ENCODE measurements around the gene TSHZ1.

TSHZ1 gene

GRCh38 chr18:75208155-75208835, 2.3 kb upstream of the TSHZ1 start:
- peak; percentile 42 for DNase-seq

GRCh38 chr18:75208836-75209128, 1.8 kb upstream of the TSHZ1 start:
- no peak for DNase-seq

DNA sequence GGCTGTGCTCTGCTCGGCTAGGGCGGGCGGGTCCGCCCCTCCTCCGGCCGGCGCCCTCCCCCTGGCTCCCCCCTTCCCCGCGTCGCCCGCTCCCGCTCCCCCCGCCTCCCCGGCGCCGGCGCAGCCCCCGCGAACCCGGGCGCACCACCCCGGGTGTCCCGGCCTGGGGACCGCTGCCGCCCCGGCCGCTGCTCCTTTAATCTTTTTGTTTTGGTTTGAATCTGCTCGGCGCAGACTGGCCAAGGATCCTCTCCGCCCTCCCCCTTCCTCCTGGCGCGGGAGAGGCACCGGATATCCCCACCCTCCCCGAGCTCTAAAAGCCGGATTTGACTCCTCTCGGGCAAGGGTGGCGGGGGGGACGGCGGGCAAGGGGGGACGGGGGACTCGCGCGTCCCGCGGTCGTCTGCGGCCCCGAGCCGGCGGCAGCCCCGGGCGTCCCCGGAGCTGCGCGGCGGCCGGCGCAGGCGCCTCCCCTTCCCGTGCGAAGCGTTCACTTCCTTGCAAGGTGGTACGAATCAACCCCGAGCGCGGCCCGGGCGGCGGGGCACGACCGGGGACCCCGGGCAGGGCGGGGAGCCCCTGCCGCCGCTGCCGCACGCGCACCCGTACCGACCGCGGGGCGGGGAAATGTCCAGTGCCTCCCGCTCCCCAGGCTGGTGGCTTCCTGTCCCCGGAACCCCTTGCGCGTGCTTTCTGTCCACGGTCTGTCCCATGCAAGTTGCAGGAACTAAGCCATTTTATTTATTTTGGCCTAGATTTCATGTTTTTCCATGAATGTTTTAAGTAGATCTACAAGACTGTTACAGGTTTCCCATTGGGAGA, 1.3 kb upstream of the TSHZ1 start, which contains the start of gene PTGR3:
Gene PTGR3, minus strand, starts transcription at position 11 of the 822 bp plus-strand sequence. CDS start 81 bp downstream, outside the sequence.
- peak; percentile 86 for DNase-seq

DNA sequence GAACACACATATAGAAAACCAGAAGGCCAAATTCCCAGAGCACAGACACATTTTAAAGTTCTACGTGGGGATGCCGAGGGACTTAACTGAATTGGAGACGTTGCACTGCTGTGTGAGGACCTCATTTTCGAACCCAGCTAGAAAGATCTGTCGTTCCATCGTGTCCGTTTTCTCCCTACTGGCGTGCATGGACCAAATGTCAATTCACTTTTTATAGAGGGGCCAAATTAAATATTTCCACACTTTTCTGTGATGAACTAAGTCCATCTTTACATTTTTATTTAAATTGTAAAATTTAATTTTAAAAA, 692 bp upstream of the TSHZ1 start:
- no peak for DNase-seq

DNA sequence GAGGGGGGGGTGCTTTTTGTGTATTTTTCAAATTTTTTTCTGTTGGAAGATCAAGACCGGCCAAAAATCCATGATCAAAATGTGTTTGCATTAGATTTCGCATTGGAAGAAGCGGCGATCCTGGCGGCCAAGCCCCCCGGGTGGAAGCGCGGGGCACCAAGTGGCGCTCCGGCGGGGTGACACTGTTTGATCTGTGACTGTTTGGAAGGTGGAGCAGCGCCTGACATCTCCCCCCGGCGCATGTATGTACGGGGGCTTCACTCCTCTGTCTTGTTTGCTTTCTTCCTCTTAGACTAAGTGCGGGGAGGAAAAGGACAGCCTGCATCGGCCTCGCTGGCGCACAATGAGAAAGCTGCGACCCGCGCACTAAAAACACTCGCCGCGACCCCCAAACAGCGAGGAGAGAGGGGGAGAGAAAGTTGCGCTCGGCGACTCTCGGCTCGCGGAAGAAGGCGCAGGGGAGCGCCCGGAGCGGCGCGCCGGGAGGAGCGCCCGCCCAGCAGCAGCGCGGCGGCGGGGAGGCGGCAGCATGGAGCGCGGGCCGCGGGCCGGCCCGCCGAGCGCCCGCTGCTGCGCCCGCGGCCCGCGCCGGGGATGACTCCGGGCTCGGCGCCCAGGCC, 515 bp downstream of the TSHZ1 start:
- peak; percentile 37 for DNase-seq

DNA sequence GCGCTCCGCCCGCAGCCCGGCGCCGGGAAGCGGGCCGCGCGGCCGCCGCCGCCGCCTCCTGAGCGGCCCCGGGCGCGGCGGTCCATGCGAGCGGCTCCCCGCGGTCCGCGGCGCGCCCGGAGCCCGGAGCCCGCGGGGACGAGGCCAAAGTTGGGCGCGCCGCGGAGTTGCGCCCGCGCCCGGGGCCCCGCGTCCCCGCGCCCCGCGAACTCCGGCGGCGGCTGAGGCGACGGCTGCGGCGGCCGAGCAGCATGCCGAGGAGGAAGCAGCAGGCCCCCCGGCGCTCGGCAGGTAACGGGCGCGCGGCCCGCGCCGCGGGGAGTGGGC, 992 bp downstream of the TSHZ1 start:
- DNase-seq: no peak

DNA sequence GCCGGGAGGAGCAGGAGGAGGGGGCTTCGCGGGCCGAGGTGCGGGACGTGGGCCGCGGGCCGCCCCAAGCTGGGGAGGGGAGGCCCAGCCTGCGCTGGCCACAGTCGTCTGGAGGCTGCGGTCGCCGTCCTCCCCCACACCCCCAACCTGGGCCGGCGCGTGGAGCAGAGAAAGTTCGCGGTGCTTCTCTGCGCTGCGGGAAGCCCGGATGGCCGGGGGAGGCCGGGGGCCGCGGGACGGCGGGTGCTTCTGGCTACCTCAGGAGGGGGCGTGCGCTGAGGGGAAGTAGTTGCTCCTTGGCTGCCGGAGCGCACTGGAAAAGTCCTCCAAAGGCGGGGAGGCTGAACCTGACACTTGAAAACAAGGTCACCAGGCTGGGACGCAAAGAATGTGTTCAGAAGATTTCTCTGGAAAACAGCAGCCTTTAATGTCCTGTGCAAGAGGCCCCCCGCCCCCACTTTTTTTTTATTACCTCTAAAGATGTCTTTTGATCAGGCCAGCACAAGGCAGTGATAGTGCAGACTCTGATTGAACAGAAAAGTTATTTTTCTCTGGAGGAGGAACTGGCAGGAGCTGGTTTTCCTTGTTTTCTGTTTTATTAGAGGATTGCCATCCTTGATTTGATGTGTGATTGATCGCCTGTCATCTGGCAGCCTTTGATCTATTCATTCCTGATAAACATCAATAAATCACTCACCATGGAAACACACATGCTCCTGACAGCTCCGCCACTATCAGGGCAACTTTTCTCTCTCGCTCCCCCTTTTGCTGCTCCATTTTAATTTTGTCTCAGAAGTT, 1.6 kb downstream of the TSHZ1 start:
- no peak for DNase-seq

DNA sequence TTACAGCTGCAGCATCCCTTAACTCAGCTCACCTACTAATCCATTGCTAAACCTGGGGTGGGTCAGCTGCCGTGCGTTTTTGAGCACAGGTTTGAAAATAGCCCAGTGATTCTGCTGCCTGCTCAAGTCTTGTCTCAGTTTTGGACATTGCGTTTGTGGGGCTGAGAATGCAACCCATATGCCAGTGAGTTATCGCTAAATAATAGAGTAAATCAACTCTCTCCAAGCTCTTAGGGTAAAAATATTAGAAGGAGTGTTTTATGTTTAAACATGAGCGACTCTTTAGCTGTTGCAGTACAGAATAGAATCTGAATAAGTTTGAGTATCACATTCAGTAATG, 2.1 kb downstream of the TSHZ1 start:
- no peak for DNase-seq

- DNase-seq: no peak
Measured at GRCh38 chr18:75213611-75214331, 3.2 kb downstream of the TSHZ1 start.

DNA sequence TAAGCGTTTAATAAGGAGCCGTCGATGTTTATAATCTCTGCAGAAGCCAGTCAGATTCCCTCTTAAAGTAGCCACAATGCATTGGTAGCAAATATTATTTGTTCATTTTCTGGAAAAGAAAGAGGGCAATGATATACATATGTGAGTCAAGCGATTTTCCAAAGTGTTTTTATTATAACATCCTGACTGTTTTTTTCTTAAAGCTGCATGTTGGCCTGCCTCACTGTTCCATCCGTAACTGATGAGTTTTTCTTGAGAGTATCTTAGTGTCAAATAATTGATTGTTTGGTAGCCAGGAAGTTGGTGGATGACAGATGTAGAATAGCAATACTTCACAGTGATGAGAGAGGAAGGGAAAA, 3.7 kb downstream of the TSHZ1 start:
- DNase-seq: no peak

DNA sequence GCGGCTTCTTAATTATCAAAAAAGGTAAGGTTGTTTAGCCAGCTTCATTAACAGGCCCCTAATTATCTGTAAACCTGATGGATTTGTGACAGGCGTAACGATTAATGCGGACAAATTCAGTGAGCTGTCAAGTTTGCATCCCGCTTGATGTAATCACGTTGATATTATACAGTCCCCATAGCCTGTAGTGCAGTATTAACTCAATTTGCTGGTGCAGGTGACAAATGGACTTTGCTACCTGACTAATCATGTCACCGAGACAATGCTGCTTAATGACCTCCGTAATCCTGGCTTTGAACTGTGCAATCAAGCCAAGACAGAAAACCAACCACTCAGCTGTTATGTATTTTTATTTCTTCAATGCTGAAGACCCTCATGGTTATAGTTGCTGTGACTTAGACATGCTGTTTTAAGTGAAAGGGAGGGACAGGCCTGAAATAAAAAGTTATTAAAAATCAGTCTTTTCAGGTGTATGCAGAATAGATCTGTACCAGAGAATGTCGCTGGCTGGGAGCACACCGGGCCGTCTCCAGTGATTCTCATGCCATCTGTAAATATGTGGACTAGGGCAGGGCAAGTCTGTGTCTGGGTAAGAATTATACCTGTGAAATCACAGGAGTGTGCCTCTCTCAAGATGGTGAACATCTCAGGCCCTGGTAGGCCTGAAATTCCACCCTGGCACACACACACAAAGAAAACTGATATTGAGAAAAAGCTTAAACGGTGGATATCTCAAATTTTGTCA, 4.3 kb downstream of the TSHZ1 start:
- DNase-seq: no peak

DNA sequence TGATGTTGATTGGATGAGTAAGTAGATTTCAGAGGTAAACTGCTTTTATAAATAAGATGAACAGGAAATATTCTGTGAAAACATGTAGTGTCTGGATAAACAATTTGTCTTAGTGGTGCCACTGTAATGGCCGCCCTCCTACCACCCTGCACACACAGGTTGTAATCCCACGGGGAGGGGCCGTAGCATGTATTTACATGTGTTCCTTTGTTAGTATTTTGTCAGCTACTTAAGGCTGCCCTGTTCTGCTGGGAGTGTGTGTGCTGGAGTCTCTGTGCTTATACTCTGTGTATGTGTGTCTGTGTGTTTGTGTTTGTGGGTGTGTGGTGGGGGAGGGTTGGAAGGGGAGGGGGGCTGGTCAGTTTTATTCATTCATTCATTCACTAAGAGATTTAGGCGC, 5.1 kb downstream of the TSHZ1 start:
- no peak for DNase-seq

DNA sequence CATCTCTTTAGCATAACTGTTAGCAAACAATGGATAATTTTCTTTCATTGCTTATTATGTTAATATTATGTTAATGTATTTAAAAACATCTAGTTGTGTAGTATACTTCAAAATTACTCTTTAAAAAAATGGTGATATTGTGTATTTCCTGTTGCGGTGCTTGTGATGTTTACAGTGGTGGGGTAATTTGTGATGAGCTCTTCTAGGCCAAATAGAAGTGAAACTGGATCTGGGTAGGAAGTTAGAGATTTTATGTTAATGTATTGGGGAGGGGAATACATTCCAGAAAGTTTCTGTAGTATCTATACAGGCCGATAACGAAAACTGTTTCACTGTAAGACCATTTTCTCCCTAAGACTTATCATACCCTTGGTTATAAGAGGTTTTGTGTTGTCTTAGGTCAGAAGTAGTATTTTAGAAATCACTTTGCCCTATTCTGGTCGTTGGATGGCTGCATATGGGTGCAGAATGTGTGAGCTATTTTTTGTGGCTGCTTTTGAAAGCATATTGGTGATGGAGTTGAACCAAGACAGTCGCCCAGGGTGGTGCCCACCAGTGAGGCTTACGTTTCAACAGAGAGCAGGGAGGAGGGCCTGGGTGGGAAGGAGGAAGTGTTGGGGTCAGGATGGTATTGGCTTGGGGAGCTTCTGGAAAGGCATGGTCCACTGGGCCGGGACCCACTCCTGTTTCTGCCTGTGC, 5.8 kb downstream of the TSHZ1 start:
- peak; percentile 63 for DNase-seq

- DNase-seq: no peak
Measured at GRCh38 chr18:75216911-75217689, 6.5 kb downstream of the TSHZ1 start.

DNA sequence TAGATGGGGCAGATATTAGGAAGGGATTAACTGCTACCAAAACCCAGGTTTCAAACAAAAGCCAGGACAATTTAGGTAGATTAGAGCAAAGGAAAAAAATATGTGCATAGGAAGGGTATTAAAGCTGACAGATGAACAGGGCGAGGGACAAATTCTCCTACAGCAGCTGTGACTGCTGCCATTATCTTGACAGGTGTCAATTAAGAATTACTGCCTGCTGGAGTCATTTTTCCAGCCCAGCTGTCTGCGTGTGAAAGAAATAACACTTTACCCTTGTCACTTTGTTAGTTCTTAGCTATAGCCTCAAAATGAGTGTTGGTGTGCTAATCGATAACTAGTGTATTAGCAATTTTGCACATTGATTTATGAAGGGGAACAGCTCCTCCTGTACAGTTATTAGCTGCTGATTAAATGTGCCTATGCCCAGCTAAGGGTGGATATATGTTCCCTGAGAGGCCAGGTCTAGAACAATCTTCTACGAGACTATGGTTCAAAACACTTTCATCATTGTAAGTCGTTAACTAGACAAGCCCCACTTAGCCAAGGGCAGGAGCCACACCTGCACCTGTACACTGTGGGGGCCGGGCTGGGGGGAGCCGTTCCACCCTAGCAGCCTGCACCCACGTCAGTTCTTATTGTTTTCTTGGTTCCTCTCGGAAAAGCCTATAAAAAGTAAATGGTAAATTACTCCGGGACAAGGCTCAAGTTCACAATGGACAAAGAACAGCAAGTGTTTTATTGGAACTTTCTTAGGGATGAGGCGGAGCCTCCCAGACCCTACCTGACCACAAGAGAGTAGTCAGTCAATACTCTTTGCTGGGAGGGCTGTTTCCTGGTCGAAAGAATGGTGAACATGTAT, 7.7 kb downstream of the TSHZ1 start:
- DNase-seq: no peak

GRCh38 chr18:75219745-75220375, 9.3 kb downstream of the TSHZ1 start:
- no peak for DNase-seq

DNA sequence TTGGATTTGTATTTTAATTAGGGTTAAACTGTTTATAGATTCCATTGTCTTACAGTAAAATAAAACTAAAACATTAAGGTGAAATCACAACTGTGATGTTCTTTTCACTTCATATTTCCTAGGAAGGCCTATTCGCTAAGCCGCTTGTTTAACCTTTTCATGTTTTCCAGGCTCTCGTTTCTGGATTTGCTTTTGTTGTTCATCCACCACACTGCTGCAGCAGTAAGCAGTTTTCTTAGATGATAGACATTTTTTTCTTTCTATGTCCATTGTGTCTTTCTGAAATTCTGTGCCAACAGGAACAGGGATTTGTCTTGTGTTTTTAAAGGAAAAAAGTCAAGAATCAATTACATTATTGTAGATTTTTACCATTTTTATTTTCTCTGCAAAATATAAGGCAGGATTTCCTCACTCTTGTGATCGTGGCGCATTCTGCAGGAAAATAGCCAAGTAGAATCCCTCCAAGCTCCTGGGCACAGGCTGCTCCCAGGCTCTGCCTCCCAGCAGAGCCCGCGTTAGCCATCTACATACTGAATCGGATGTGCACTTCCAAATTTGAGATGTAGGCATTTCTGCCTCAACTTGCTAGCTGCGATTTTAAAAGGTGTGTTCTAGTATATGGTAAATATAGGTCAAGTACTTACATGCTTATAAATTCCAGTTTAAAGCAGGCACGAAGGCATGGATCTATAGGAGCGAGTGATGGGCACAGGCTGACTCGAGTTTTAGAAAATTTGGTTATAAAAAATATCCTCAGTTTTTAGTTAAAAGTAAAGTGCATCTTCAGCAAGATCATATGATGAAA, 10.2 kb downstream of the TSHZ1 start:
- DNase-seq: no peak

DNA sequence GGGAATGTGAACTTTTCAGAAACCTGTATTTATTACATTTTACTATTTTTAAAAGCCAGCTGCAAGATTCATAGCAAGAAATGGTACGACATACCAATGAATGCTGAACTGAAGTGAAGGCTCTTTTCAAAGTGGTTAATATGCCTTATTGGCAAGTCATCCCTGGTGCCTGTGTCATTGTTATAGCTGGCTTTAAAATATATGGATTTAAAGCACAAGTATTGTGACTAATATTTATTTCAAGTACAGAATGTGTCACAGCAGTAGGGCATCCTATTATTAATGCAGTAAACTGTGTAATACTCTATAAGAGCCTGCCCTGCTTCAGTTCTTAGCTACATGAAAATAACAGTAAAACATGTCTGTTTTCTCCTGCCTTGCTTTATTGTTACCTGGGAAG, 10.8 kb downstream of the TSHZ1 start:
- DNase-seq: no peak

DNA sequence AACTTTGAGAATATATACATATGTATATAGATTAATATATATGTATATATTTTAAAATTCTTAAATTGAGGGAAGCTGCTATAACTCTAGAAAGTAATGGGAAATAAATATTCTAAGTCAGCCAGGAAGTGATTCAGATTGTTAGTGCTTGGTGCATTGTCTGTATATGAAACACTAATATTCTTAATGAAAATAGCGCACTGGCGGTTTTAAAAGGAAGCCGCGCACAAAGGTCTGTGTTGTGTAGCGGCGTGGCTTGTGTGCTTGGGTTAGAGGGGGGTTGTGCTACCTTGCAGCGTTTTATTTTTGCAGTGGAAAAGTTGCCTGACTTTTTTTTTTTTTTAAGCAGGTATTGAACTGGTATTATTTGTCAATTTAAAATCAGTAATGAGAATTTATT, 11.3 kb downstream of the TSHZ1 start:
- no peak for DNase-seq

Measured in CD4-positive, alpha-beta T cell treated with Interleukin-10 for 1 hour (primary cell).